Erythroblast (primary cell): ENCODE results near the gene PSKH1.

ENCODE experiments used
- GATA1 ChIP-seq: IDR thresholded peaks from 2 replicates; pipeline ENCODE4 v1.6.1; 2011; ENCODE audit warnings: low read depth, mild to moderate bottlenecking, control low read depth, low read length, moderate library complexity
- POLR2A ChIP-seq: IDR thresholded peaks from 2 replicates; pipeline ENCODE4 v1.6.1; 2011; ENCODE audit warnings: mild to moderate bottlenecking, low read length

DNA sequence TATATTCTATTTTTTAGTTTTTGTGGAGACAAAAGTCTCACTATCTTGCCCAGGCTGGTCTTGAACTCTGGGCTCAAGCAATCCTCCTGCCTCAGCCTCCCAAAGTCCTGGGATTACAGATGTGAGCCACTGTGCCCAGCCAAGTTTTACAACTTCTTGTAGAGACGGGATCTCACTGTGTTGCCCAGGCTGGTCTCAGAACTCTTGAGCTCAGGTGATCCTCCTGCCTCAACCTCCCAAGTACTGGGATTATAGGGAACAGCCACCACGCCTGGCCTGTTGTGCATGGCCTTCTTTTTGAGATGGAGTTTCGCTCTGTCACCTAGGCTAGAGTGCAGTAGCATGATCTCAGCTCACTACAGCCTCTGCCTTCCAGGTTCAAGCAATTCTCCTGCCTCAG, 39.4 kb upstream of the PSKH1 start:
- no peak for TF ChIP-seq POLR2A
- no peak for TF ChIP-seq GATA1
